Fibroblast of lung (primary cell): ENCODE results near the gene USP21.

Experiments
- EZH2 ChIP-seq: IDR thresholded peaks from 2 replicates; pipeline ENCODE4 v1.5.1; 2012; ENCODE audit warnings: low read length, control low read depth, mild to moderate bottlenecking; ENCODE audit errors: missing control alignments
- TF ChIP-seq, protein P1 (sequence below), 2 donors: IDR thresholded peaks in 1 of 2; conservative IDR thresholded peaks in 1 of 2; 1 replicate in 1 of 2; 2 replicates in 1 of 2; pipeline ENCODE4 v1.5.1; 2011 to 2012; ENCODE audit warnings: low read length in 2 of 2, control low read depth in 1 of 2, inconsistent platforms in 1 of 2, low read depth in 1 of 2, mild to moderate bottlenecking in 1 of 2

DNA sequence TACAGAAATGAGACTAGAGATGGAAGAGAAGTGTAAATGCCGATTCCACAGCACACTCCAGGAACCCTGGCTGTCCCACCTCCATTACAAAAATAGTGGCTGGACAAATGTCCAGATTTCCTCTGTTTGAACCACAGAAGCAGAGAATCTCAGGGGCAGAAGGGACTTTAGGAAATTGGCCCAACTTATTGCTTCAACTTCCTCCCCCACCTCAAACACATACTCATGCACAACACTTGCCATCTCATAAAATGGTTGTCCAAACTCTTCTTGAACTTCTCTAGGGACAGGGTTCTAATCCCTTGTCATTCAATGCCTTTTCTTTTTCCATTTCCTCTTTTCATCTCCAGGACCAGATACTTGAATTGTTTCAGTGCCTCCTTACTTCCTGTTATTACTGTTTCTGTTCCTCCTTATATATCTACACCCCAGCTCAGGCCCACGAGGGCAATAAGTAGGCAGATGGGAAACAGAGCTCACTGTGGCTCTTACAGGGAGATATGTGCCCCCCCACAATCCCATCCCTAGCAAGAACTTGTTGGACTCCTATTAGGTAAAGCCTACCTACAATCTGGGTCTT is 26.5 kb downstream of the USP21 start:
- TF ChIP-seq, protein P1, sequence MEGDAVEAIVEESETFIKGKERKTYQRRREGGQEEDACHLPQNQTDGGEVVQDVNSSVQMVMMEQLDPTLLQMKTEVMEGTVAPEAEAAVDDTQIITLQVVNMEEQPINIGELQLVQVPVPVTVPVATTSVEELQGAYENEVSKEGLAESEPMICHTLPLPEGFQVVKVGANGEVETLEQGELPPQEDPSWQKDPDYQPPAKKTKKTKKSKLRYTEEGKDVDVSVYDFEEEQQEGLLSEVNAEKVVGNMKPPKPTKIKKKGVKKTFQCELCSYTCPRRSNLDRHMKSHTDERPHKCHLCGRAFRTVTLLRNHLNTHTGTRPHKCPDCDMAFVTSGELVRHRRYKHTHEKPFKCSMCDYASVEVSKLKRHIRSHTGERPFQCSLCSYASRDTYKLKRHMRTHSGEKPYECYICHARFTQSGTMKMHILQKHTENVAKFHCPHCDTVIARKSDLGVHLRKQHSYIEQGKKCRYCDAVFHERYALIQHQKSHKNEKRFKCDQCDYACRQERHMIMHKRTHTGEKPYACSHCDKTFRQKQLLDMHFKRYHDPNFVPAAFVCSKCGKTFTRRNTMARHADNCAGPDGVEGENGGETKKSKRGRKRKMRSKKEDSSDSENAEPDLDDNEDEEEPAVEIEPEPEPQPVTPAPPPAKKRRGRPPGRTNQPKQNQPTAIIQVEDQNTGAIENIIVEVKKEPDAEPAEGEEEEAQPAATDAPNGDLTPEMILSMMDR (conservative IDR thresholded peaks at IDR 0.05 in 1 of 2, IDR thresholded peaks at IDR 0.05 in 1 of 2; ENCODE audit: low read depth in 1 of 2, low read length in 2 of 2), result no peak
- TF ChIP-seq EZH2, result no peak
